H9 (cell line): ENCODE measurements around the gene NOVA1. TPM values are rescaled to one million over a fixed set of nuclear protein-coding genes. Genes with fewer than 3 reads are reported as not detected.

Source experiments
- DNase-seq: peaks from one replicate; pipeline ENCODE4 v3.0.0-alpha.2; 2017
- H2AFZ ChIP-seq: one replicate; pipeline ENCODE4 v1.6.1; 2013; ENCODE audit warnings: mild to moderate bottlenecking, low read length, control low read depth, moderate library complexity
- H2AK5ac ChIP-seq: 2 replicates; pipeline ENCODE4 v1.6.1; 2013; ENCODE audit warnings: low read length, control low read depth, mixed read lengths; ENCODE audit not compliant: insufficient read length
- H2BK120ac ChIP-seq: one replicate; pipeline ENCODE4 v1.6.1; 2013; ENCODE audit warnings: low read depth, mild to moderate bottlenecking, low read length, control low read depth, inconsistent platforms; ENCODE audit not compliant: poor library complexity, severe bottlenecking
- H2BK12ac ChIP-seq: 2 replicates; pipeline ENCODE4 v1.6.1; 2013; ENCODE audit warnings: low read length, control low read depth, mixed read lengths, low read depth; ENCODE audit not compliant: insufficient read length
- H2BK15ac ChIP-seq: 2 replicates; pipeline ENCODE4 v1.6.1; 2013; ENCODE audit warnings: low read depth, low read length, control low read depth
- H2BK20ac ChIP-seq: one replicate; pipeline ENCODE4 v1.6.1; 2013; ENCODE audit warnings: low read depth, mild to moderate bottlenecking, low read length, control low read depth, inconsistent platforms; ENCODE audit not compliant: poor library complexity, severe bottlenecking
- H2BK5ac ChIP-seq: 2 replicates; pipeline ENCODE4 v1.6.1; 2013; ENCODE audit warnings: low read length, control low read depth, mixed read lengths; ENCODE audit not compliant: insufficient read length
- H3K14ac ChIP-seq: 2 replicates; pipeline ENCODE4 v1.6.1; 2013; ENCODE audit warnings: low read length, control low read depth; ENCODE audit not compliant: insufficient read depth
- H3K18ac ChIP-seq: 2 replicates; pipeline ENCODE4 v1.6.1; 2013; ENCODE audit warnings: low read depth, mild to moderate bottlenecking, mixed read lengths, low read length, control low read depth; ENCODE audit not compliant: insufficient read length
- H3K23ac ChIP-seq: 2 replicates; pipeline ENCODE4 v1.6.1; 2013; ENCODE audit warnings: low read length, control low read depth, mixed read lengths, low read depth; ENCODE audit not compliant: insufficient read length
- H3K23me2 ChIP-seq: 2 replicates; pipeline ENCODE4 v1.6.1; 2013; ENCODE audit warnings: low read depth, mild to moderate bottlenecking, mixed read lengths, low read length, control low read depth; ENCODE audit not compliant: insufficient read length, poor library complexity, severe bottlenecking
- H3K27ac ChIP-seq: 2 replicates; pipeline ENCODE4 v1.5.1; 2013; ENCODE audit warnings: low read length, control low read depth, mixed read lengths, low read depth; ENCODE audit not compliant: insufficient read length
- H3K27me3 ChIP-seq: 2 replicates; pipeline ENCODE4 v1.6.1; 2013; ENCODE audit warnings: low read length, control low read depth, inconsistent platforms; ENCODE audit not compliant: insufficient read depth
- H3K4ac ChIP-seq: 2 replicates; pipeline ENCODE4 v1.6.1; 2013; ENCODE audit warnings: low read depth, mild to moderate bottlenecking, control low read depth, inconsistent platforms, low read length, moderate library complexity
- H3K4me1 ChIP-seq: 2 replicates; pipeline ENCODE4 v1.6.1; 2013; ENCODE audit warnings: low read length, control low read depth, inconsistent platforms; ENCODE audit not compliant: insufficient read depth
- H3K4me2 ChIP-seq: 2 replicates; pipeline ENCODE4 v1.6.1; 2013; ENCODE audit warnings: low read length, control low read depth, mixed read lengths; ENCODE audit not compliant: insufficient read length, insufficient read depth
- H3K56ac ChIP-seq: 2 replicates; pipeline ENCODE4 v1.6.1; 2013; ENCODE audit warnings: low read depth, mild to moderate bottlenecking, mixed read lengths, low read length, control low read depth; ENCODE audit not compliant: insufficient read length
- H3K79me1 ChIP-seq: 2 replicates; pipeline ENCODE4 v1.6.1; 2013; ENCODE audit warnings: low read depth, mild to moderate bottlenecking, moderate library complexity, low read length, control low read depth, inconsistent platforms; ENCODE audit not compliant: insufficient read depth, poor library complexity, severe bottlenecking
- H3K79me2 ChIP-seq: 2 replicates; pipeline ENCODE4 v1.6.1; 2013; ENCODE audit warnings: low read length, control low read depth, inconsistent platforms; ENCODE audit not compliant: insufficient read depth
- H3K9ac ChIP-seq: 2 replicates; pipeline ENCODE4 v1.6.1; 2013; ENCODE audit warnings: low read length, control low read depth, mixed read lengths; ENCODE audit not compliant: insufficient read length; ENCODE audit errors: extremely low read depth
- H3K9me3 ChIP-seq: one replicate; pipeline ENCODE4 v1.6.1; 2013; ENCODE audit warnings: low read depth, low read length, inconsistent platforms; ENCODE audit not compliant: control insufficient read depth
- H3T11ph ChIP-seq: one replicate; pipeline ENCODE4 v1.6.1; 2013; ENCODE audit warnings: mild to moderate bottlenecking, low read length, control low read depth, inconsistent platforms
- H4K20me1 ChIP-seq: one replicate; pipeline ENCODE4 v1.6.1; 2013; ENCODE audit not compliant: control insufficient read depth, insufficient read length, insufficient read depth
- H4K5ac ChIP-seq: 2 replicates; pipeline ENCODE4 v1.6.1; 2013; ENCODE audit warnings: low read depth, mild to moderate bottlenecking, mixed read lengths, low read length, control low read depth; ENCODE audit not compliant: insufficient read length
- H4K8ac ChIP-seq: replicated peaks from 2 replicates; pipeline ENCODE4 v1.6.1; 2013; ENCODE audit warnings: low read length, control low read depth, mixed read lengths, low read depth; ENCODE audit not compliant: insufficient read length
- H4K91ac ChIP-seq: 2 replicates; pipeline ENCODE4 v1.6.1; 2013; ENCODE audit warnings: low read depth, mild to moderate bottlenecking, moderate library complexity, mixed read lengths, low read length, control low read depth; ENCODE audit not compliant: insufficient read length
- H3K27ac Mint-ChIP-seq, 3 experiments: 2 replicates in 2 of 3; 3 replicates in 1 of 3; pipeline ENCODE4 v1.8.0; 2020 to 2021; ENCODE audit warnings: mixed read lengths in 3 of 3, mild to moderate bottlenecking in 1 of 3, moderate library complexity in 1 of 3
- H3K27me3 Mint-ChIP-seq: 2 replicates; pipeline ENCODE4 v1.8.0; 2021; ENCODE audit warnings: low read depth, mild to moderate bottlenecking, moderate library complexity, mixed read lengths
- H3K36me3 Mint-ChIP-seq, 3 experiments: 2 replicates in 2 of 3; 3 replicates in 1 of 3; pipeline ENCODE4 v1.8.0; 2020 to 2021; ENCODE audit warnings: low read depth in 3 of 3, mixed read lengths in 3 of 3; ENCODE audit not compliant: insufficient read depth in 1 of 3
- H3K4me1 Mint-ChIP-seq, 2 experiments: 2 replicates each; pipeline ENCODE4 v1.8.0; 2020; ENCODE audit warnings: mixed read lengths in 2 of 2
- H3K4me3 Mint-ChIP-seq, 2 experiments: 2 replicates in 1 of 2; 3 replicates in 1 of 2; pipeline ENCODE4 v1.8.0; 2020 to 2021; ENCODE audit warnings: mild to moderate bottlenecking in 2 of 2, mixed read lengths in 2 of 2, moderate library complexity in 1 of 2
- H3K9me3 Mint-ChIP-seq, 2 experiments: 2 replicates in 1 of 2; 3 replicates in 1 of 2; pipeline ENCODE4 v1.8.0; 2020; ENCODE audit warnings: mild to moderate bottlenecking in 2 of 2, mixed read lengths in 2 of 2, moderate library complexity in 1 of 2
- CTCF ChIP-seq: fragments of 200-600 bp; sonication (generic); conservative IDR thresholded peaks from 3 replicates; pipeline ENCODE4 v1.8.0; 2021; ENCODE audit warnings: antibody characterized with exemption, mild to moderate bottlenecking
- WGBS: extraction: QIAGEN DNeasy Blood & Tissue Kit; methylation state at CpG from one replicate; pipeline ENCODE4 v1.1.7; 2013; ENCODE audit warnings: missing lambda C conversion rate, low lambda C conversion rate, mixed read lengths; ENCODE audit not compliant: insufficient read length; ENCODE audit errors: extremely low coverage; 5-methylcytosine and 5-hydroxymethylcytosine counted together
- total RNA-seq: library from RNA; stranded (reverse); gene quantifications from 2 replicates; pipeline ENCODE4 v1.2.1, GENCODE V29; 2021

Gene NOVA1
- total RNA-seq, 1 experiment from 2014 or later, result 13.8 TPM

GRCh38 chr14:26454105-26454504 lies 143.7 kb downstream of the NOVA1 start:
- Histone ChIP-seq H2BK120ac (no peak overlapping the region), H3K79me2 (no peaks in the 10 kb centered on the region), H2AK5ac (no peak overlapping the region), H3K27ac (no peak overlapping the region), H3K14ac (no peak overlapping the region), H3K9ac (no peak overlapping the region), H3T11ph (no peak overlapping the region), H3K4ac (no peak overlapping the region), H3K56ac (no peak overlapping the region), H2BK5ac (no peak overlapping the region), H2BK20ac (no peak overlapping the region), H3K18ac (no peak overlapping the region), H2BK12ac (no peak overlapping the region), H3K23ac (no peak overlapping the region), H4K5ac (no peak overlapping the region), H3K23me2 (no peaks in the 10 kb centered on the region), H3K4me2 (no peak overlapping the region), H3K9me3 (no peaks in the 10 kb centered on the region), H3K79me1 (no peaks in the 10 kb centered on the region), H4K8ac (no peak overlapping the region), H4K20me1 (no peaks in the 10 kb centered on the region), H4K91ac (no peak overlapping the region), H3K4me1 (no peaks in the 10 kb centered on the region), H2BK15ac (no peak overlapping the region), H2AFZ (no peak overlapping the region), H3K27me3 (no peaks in the 10 kb centered on the region)
- no peak for TF ChIP-seq CTCF
- Mint-ChIP-seq H3K27ac (no peak overlapping the region), H3K9me3 (no peaks in the 10 kb centered on the region), H3K4me1 (no peaks in the 10 kb centered on the region), H3K27me3 (no peaks in the 10 kb centered on the region), H3K36me3 (no peaks in the 10 kb centered on the region), H3K4me3 (no peak overlapping the region)
- no peak for DNase-seq
- no CpG with 5 or more reads among the region's 3 CpGs for WGBS
